GM18951 (cell line): ENCODE data around the gene TMUB1.

ENCODE experiments used
- POLR2A ChIP-seq: IDR thresholded peaks from 4 replicates; pipeline ENCODE4 v1.6.1; 2011; ENCODE audit warnings: mild to moderate bottlenecking; ENCODE audit not compliant: insufficient read length, insufficient read depth; ENCODE audit errors: extremely low read depth
- in situ Hi-C: fragments of 300-500 bp; cut with MboI; formaldehyde crosslinking; loops from one replicate; pipeline ENCODE4 v1.12.0; 2022; ENCODE audit warnings: low sequenced_read_pairs, mixed read lengths, inconsistent platforms; ENCODE audit not compliant: unreplicated experiment

Gene TMUB1

DNA sequence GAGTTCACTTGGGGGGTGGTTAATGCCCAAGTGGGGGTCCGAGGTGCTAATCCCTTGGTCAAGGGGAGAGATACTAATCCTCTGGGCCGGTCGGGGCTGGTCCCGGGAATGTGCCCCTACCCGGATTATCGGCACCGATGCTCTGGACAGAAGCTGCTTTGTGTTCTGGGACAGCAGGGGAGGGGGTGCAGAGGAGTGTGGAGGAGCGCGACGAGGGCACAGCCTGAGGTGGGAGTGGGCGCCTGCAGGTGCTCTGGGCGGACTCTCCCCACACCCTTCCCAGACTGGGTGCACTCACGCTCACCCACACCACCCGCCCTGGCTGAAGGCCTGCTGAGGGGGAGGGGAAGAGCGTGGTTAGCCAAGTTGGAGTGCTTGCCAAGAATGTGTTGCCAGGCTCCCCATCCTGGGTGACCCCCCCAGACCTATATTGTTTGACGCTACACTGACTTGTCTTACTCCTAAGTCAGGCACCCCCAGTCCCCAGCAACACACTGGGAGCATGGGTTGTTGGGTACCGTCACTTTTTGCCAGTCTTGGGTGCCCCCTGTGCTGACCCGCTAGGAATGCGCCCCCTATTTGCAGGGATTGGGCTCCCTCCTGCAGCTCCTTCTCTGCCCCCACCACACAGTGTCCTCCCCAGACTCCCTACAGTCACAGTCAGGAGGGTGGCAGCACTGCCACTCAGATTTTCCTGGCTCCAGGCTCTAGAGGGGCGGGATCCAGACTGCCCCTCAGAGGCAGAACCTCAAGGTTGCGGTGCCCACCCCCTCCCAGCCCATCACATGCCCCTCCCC lies 22.7 kb downstream of the TMUB1 start:
- TF ChIP-seq POLR2A: no peak
- in situ Hi-C loops: no loop called here

DNA sequence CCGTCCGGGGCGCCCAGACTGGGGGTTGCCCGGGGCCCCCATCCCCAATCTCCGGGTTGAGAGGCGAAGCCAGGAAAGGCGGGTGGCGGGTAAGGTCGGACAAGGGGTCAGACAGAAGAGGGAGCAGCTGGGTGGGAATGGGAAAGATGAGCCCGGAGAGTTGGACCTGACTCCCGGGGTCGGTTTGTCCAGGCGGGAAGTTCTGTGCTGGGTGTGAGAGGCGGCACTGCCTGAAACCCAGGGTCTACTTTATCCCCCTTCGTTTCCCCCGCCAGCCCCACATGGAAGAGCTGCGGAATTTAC lies 23.2 kb downstream of the TMUB1 start:
- in situ Hi-C loops: no loop called here
- no peak for TF ChIP-seq POLR2A

DNA sequence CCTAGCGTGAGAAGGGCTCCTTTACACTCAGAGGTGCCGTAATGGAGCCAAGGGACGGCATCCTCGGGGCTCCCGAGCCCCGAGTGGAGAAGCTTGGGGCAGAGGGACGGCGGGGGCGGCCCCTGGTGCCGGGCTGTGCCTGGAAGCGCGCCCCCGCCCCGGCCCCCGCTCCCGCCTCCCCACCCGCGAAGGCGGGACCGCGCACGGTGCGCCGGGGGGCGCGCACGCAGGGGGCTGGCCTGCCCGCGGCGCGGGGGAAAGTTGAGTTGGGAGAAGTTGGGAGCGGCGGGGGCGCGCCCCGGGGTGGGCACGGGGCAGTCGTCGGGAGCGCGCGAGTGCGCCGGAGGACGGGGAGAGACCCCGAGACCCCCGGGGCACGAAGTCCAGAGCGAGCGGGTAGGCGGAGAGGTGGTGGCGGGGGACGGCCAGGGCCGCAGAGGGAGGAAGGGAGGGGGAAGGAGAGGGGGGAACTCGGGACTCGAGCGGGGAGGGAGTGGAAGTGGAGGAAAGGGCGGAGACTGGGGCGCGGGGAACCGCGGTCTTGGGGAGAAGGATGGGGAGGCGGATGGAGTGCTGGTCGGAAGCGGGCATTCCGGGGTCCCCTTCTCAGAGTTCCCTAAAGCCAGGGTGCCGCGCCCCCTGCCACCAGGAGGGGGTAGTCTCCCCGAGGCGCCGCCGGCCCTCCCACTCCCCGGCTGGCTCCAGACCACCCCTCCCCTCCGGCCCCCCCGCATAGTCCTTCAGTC lies 23.8 kb downstream of the TMUB1 start, which contains the start of gene SLC4A2:
Gene SLC4A2 (plus strand): TSS at position 223 of the 746 bp plus-strand sequence. CDS start 2,399 bp downstream, outside the sequence.
- peak; percentile 66 for TF ChIP-seq POLR2A
- in situ Hi-C loops: no loop called here

DNA sequence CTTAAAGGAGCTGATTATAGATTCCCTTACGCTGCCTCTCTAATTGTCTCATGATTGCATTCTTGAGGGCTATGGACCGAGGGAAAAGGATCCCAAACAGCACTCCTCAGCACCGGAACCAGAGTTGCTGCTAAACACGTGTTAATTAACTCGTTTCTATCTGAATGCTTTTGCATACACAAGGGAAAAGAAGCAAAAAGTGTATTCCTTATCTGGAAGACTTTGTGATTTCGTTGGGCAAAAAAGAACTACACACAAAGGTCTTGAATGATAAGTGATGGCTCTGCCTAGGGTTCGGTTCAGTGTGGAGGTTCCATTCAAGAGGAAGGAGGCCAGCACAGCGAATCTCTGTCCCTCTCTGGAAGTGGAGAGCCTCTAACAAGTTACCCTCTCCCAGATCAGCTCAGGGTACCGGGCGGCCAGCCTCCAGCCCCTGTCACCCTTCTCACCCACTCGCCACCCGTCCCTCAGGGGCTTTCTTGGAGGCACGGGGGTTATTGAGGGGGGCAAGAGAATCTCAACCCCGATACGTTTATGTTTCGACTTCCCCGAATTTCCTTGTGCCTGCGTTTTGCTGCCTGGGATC lies 24.4 kb downstream of the TMUB1 start:
- in situ Hi-C loops: no loop called here

DNA sequence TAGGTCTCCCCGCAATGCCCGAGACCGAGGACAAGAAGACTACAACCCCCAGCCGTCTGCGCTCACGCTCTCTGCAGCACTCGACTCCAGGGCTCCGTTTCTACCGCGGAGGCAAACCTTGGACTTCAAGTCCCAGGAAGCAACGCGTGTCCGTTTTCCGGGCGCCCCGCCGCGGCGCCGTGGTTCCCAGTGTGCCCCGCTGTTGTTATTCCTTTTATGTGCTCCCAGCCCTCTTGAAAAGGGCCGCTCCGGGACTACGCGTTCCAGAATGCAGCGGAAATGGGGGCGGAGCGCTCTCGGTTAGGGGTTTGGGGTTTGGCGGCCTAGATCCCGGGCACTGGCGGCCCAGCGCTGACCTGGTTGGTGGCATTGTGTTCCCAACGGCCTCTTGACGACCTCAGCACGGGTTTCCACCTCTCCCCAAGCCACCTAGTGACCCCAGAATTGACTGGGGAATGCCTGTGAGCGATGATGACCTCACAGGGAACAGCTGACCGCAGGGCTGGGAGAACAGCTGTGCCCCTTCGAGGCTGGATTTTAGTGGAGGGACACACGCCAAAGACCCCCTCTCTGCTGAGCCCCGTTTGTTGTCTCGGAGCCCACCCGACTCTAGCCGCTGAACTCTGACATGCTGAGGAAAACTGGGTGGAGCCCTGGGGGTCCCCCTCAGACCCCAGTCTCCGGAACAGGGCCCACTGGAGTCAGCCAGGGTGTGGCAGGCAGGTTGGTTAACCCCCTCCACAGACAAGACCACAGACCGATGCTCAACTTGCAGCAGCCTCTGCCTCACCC lies 25.1 kb downstream of the TMUB1 start:
- TF ChIP-seq POLR2A: peak; percentile 64
- in situ Hi-C loops: no loop called here

More for the DNA sequence above, 24.4 kb downstream of the TMUB1 start:
- no peak for TF ChIP-seq POLR2A

DNA sequence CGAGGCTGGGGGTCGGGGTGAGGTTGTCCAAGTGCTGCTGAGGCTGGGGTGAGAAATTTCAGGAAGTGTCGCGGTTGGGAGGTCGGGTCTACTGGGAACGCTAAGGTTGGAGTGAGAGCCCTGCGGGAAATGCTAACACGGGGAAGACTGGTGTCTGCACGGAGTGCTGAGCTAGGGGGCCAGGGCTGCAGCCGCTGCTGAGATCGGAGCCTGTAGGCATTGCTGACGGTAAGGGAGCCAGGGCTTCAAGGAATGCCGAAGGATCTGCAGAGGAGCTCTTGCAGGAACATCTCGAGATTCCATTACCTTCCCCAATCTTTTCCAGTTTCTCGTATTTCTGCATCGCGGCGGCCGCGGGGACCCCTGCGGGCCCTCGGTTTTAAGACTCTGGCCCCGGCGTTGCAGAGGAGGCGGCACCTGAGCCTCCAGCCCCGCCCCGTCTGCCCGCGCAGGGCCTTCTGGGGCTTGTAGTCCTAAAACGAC lies 25.7 kb downstream of the TMUB1 start, which contains the start of gene CDK5:
Gene CDK5 (minus strand): TSS at position 392 of the 483 bp plus-strand sequence. CDS start 49 bp downstream, at position 343.
- TF ChIP-seq POLR2A: no peak
- in situ Hi-C loops: no loop called here

DNA sequence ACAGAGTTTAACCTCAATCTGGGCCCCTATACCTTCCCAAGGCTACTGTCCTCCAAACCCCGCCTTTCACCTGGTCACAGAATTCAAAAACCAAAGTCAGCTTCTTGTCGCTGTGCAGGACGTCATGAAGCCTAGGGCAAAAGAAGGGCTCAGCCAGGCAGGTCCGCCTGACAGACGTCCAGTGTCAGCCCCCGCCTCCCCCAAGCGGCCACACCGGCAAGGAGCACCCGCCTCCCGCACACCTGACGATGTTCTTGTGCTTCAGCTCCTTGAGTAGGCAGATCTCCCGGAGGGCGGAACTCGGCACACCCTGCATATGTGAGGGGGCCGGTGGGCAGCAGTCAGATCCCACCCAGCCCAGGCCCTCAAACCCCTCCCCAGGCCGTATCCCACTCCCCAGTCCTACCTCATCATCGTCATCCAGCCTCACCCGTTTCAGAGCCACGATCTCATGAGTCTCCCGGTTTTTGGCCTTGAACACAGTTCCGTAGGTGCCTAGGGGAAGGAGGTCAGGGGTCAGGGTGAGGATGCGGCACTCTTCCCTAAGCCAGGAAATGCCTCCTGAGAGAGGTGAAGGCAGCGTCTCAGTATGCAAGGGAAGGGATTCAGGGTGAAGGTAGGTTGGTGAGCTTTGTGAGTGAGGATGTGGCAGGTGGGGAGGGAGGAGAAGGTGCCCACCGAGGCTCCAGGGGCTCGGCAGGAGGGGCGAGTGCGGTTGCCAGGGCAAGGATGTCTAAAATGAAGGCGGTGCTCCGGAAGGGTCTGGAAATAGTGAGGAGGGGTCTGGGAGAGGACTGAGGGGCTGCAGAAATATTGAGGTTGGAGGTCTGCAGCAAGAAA lies 26.4 kb downstream of the TMUB1 start:
- no peak for TF ChIP-seq POLR2A
- in situ Hi-C loops: no loop called here

DNA sequence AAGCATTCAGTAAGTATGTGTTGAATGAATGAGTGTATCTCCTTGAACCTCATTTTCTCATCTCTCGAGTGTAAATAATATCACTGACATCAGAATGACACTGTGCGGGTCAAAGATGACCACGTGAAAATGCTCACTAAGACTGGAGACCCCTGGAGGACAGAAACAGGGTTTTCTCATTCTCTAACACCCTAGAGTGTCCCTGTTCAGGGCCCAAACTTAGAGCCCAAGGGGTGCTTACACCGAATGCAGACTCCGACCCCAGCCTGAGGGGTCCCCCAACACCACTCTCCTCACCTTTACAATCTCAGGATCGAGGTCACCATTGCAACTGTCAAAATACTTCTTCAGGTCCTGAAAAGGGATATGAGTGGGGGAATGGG lies 27.0 kb downstream of the TMUB1 start:
- in situ Hi-C loops: no loop called here
- no peak for TF ChIP-seq POLR2A

DNA sequence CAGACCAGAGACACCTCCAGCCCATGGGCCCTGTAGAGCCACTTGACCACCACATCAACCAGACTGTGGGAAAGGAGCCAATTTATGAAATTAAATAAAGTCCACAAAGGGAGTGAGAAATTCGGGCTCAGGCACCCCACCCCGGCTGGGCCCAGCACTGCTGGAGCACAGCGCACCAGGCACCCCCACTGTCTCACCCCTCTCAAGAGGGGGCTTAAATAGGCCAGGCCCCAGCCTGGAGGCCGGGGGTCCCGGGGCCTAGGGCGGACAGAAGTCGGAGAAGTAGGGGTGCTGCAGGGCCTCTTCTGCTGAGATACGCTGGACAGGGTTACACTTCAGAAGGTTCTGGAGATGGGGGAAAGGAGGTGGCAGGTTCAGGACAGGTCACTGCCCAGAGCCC lies 29.5 kb downstream of the TMUB1 start:
- in situ Hi-C loops: no loop called here
- no peak for TF ChIP-seq POLR2A

DNA sequence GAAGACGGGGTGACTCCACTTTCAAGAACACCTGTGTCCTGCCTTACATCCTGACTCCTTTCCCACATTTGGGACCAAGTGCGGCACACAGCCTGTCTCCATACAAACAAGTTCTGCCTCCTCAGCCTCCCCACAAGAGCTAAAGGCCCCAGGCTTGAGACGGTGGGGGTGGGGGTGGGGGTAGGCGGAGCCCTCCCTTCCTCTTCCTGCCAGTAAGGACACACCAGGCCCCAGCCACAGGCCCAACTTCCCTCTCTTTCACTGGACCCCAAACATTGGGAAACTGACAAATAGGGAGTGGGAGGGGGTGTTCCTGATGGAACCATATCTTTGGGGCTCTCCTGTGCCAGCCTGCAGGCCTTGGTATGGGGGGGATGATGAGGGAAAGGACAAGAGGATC lies 30.2 kb downstream of the TMUB1 start:
- in situ Hi-C loops: no loop called here
- TF ChIP-seq POLR2A: no peak

DNA sequence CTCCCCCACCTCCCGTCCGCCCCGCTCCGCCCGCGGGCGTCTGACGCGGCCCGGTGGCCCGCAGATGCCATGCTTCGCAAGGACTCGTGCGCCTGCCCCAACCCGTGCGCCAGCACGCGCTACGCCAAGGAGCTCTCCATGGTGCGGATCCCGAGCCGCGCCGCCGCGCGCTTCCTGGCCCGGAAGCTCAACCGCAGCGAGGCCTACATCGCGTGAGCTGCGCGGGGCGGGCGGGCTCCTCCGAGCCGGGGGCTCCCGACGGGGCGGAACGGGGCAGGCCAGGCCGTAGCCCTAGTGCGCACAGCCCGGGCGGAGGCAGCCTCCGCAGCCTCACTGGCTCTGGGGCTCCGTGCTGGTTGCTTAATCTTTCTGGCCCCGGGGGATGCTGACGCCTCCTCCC lies 32.2 kb downstream of the TMUB1 start:
- no peak for TF ChIP-seq POLR2A
- in situ Hi-C loops: no loop called here

DNA sequence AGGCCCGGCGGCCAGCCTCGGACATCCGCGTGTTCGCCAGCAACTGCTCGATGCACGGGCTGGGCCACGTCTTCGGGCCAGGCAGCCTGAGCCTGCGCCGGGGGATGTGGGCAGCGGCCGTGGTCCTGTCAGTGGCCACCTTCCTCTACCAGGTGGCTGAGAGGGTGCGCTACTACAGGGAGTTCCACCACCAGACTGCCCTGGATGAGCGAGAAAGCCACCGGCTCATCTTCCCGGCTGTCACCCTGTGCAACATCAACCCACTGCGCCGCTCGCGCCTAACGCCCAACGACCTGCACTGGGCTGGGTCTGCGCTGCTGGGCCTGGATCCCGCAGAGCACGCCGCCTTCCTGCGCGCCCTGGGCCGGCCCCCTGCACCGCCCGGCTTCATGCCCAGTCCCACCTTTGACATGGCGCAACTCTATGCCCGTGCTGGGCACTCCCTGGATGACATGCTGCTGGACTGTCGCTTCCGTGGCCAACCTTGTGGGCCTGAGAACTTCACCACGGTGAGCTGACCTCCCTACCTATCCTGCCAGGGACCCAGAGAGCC lies 34.3 kb downstream of the TMUB1 start:
- in situ Hi-C loops: no loop called here
- TF ChIP-seq POLR2A: no peak
